MM.1S (cell line): ENCODE results near the gene PREX1.

Experiments
- EZH2 ChIP-seq: fragments of 300-600 bp; sonication (generic); optimal IDR thresholded peaks from 2 replicates; pipeline ENCODE3; 2017; ENCODE audit warnings: low read depth, mild to moderate bottlenecking, antibody characterized with exemption, low read length, mixed read lengths
- EZH2phosphoT487 ChIP-seq: fragments of 300-600 bp; sonication (generic); IDR thresholded peaks from 2 replicates; pipeline ENCODE4 v1.6.1; 2018; ENCODE audit warnings: antibody characterized with exemption, low read length
- TF ChIP-seq, protein P1 (sequence below): fragments of 300-600 bp; sonication (generic); IDR thresholded peaks from 2 replicates; pipeline ENCODE4 v1.5.1; 2016; ENCODE audit warnings: antibody characterized with exemption, low read length, mixed read lengths

DNA sequence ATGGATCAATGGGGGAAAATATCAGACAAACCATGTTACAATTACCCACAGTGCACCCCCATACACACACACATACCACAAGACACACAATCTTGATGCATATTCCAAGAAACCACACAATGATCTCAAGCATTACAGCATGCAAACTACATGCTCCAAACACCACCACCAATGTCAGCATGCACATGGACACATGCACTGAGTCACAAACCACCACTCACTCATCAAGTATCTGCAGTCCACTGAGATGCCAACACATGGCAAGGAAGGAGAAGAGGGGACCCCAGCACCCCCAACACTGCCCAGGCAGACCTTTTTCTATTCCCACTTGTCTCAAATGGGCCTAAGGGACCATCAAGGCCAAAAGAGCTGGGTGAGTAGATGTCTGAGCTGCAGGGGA is 91.6 kb downstream of the PREX1 start:
- TF ChIP-seq EZH2 (no peak), EZH2phosphoT487 (no peak)
- TF ChIP-seq, protein P1, sequence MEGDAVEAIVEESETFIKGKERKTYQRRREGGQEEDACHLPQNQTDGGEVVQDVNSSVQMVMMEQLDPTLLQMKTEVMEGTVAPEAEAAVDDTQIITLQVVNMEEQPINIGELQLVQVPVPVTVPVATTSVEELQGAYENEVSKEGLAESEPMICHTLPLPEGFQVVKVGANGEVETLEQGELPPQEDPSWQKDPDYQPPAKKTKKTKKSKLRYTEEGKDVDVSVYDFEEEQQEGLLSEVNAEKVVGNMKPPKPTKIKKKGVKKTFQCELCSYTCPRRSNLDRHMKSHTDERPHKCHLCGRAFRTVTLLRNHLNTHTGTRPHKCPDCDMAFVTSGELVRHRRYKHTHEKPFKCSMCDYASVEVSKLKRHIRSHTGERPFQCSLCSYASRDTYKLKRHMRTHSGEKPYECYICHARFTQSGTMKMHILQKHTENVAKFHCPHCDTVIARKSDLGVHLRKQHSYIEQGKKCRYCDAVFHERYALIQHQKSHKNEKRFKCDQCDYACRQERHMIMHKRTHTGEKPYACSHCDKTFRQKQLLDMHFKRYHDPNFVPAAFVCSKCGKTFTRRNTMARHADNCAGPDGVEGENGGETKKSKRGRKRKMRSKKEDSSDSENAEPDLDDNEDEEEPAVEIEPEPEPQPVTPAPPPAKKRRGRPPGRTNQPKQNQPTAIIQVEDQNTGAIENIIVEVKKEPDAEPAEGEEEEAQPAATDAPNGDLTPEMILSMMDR, result no peak
